ENCODE results near the gene TNN. TPM values are rescaled to one million over a fixed set of nuclear protein-coding genes. Genes with fewer than 3 reads are reported as not detected.

Gene TNN
- total RNA-seq, 1 experiment from 2014 or later = not detected

DNA sequence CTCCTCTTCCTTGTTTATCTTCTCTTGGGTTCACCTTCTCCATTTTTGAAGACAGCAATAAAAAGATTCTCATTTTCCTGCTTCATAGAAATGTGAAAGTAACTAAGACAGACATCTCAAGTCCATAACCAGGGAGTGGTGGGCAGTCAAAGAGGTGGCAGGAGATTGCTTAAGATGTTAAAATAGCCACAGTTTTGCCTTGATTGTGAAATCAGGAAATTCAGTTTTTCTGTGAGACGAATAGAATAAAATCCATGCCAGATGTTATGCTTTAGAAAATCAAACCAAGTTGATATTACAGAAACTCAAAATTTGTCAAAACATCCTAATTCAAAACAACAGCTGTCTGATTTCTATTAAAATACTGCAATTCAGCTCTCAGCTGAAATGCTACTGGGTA, 57.2 kb downstream of the TNN start:
- CTCF ChIA-PET = interaction anchor here (0.7 to 2.5 kb wide), 26 partner anchors 9 to 653 kb away, joined by 3 to 141 read pairs (median 4); partner anchors contain the start of genes CACYBP and MRPS14
- H3K4me3 Mint-ChIP-seq (ENCODE audit: unreplicated experiment) = no peak overlapping the region
- H3K4me1 Mint-ChIP-seq (ENCODE audit: low read depth, unreplicated experiment) = no peaks in the 10 kb centered on the region
- no peaks in the 10 kb centered on the region for H3K27me3 ChIP-seq (replicated peaks; ENCODE audit: control insufficient read depth, insufficient read depth, low read length)
- peaks cover 2% of the 10 kb centered on the region for H3K27me3 Mint-ChIP-seq (ENCODE audit: insufficient read depth, unreplicated experiment)
- no peaks in the 10 kb centered on the region for H3K9me3 Mint-ChIP-seq (ENCODE audit: unreplicated experiment)
- peaks cover 9% of the 10 kb centered on the region for H3K4me1 ChIP-seq
- BruUV-seq (replicated peaks) = no TSS peak
- no peaks in the 10 kb centered on the region for H3K36me3 Mint-ChIP-seq (ENCODE audit: insufficient read depth, unreplicated experiment)
- no peaks in the 10 kb centered on the region for H3K36me3 ChIP-seq (ENCODE audit: control insufficient read depth, insufficient read depth, low read length)
- DNase-seq = no peak
- intact Hi-C loops (cut with micrococcal nuclease; ENCODE audit: unreplicated experiment) = loop anchor here (1.0 kb wide), 3 partner anchors 49 to 355 kb away; no protein-coding TSS in a partner anchor
- no peak overlapping the region for H3K4me3 ChIP-seq (ENCODE audit: low read depth, low read length)
- TF ChIP-seq, protein P1, sequence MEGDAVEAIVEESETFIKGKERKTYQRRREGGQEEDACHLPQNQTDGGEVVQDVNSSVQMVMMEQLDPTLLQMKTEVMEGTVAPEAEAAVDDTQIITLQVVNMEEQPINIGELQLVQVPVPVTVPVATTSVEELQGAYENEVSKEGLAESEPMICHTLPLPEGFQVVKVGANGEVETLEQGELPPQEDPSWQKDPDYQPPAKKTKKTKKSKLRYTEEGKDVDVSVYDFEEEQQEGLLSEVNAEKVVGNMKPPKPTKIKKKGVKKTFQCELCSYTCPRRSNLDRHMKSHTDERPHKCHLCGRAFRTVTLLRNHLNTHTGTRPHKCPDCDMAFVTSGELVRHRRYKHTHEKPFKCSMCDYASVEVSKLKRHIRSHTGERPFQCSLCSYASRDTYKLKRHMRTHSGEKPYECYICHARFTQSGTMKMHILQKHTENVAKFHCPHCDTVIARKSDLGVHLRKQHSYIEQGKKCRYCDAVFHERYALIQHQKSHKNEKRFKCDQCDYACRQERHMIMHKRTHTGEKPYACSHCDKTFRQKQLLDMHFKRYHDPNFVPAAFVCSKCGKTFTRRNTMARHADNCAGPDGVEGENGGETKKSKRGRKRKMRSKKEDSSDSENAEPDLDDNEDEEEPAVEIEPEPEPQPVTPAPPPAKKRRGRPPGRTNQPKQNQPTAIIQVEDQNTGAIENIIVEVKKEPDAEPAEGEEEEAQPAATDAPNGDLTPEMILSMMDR (IDR thresholded peaks at IDR 0.05; ENCODE audit: insufficient read depth in 1 of 2, low read depth in 1 of 2, low read length in 1 of 2, severe bottlenecking in 1 of 2, unreplicated experiment in 1 of 2) = no peak
- no peak overlapping the region for H3K27ac Mint-ChIP-seq (ENCODE audit: unreplicated experiment)
- H3K9me3 ChIP-seq = no peaks in the 10 kb centered on the region
- POLR2A ChIA-PET = interaction anchor here (0.8 to 1.1 kb wide), 4 partner anchors 49 to 125 kb away, joined by 4 to 6 read pairs (median 4); partner anchors contain the start of genes CACYBP and MRPS14

DNA sequence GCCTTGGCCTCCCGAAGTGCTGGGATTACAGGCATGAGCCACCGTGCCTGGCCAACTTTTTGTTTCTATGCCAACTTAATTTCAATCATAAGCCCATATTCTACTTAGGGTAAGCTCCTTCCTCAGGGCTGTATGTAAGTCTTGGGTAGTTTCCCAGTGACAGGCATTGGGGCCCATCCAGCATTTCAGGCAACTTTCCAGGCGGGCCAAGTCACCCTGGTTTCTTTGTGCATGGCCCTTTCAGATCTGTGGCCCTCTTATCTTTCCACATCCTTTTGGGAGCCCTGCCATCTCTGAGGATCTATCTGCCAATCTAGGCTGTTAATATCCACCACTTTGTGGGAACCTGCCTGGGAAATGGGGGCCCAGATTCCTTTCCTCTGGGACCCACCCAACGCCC, 58.7 kb downstream of the TNN start:
- Mint-ChIP-seq H3K4me3 (ENCODE audit: unreplicated experiment) (no peak overlapping the region), H3K9me3 (ENCODE audit: unreplicated experiment) (no peaks in the 10 kb centered on the region), H3K36me3 (ENCODE audit: insufficient read depth, unreplicated experiment) (no peaks in the 10 kb centered on the region), H3K4me1 (ENCODE audit: low read depth, unreplicated experiment) (no peaks in the 10 kb centered on the region), H3K27me3 (ENCODE audit: insufficient read depth, unreplicated experiment) (peaks cover 2% of the 10 kb centered on the region), H3K27ac (ENCODE audit: unreplicated experiment) (no peak overlapping the region)
- Histone ChIP-seq H3K36me3 (ENCODE audit: control insufficient read depth, insufficient read depth, low read length) (no peaks in the 10 kb centered on the region), H3K9me3 (no peaks in the 10 kb centered on the region), H3K4me1 (peaks cover 9% of the 10 kb centered on the region), H3K27me3 (replicated peaks; ENCODE audit: control insufficient read depth, insufficient read depth, low read length) (no peaks in the 10 kb centered on the region), H3K4me3 (ENCODE audit: low read depth, low read length) (no peak overlapping the region)
- no TSS peak for BruUV-seq (replicated peaks)
- CTCF ChIA-PET = interaction anchor here (2.5 kb wide), 1 partner anchor 97 kb away, joined by 141 read pairs; no protein-coding TSS in a partner anchor
- intact Hi-C loops (cut with micrococcal nuclease; ENCODE audit: unreplicated experiment) = no loop called here
- POLR2A ChIA-PET = no interaction called here
- no peak for DNase-seq
- TF ChIP-seq, protein P1 (IDR thresholded peaks at IDR 0.05; ENCODE audit: insufficient read depth in 1 of 2, low read depth in 1 of 2, low read length in 1 of 2, severe bottlenecking in 1 of 2, unreplicated experiment in 1 of 2) = no peak

DNA sequence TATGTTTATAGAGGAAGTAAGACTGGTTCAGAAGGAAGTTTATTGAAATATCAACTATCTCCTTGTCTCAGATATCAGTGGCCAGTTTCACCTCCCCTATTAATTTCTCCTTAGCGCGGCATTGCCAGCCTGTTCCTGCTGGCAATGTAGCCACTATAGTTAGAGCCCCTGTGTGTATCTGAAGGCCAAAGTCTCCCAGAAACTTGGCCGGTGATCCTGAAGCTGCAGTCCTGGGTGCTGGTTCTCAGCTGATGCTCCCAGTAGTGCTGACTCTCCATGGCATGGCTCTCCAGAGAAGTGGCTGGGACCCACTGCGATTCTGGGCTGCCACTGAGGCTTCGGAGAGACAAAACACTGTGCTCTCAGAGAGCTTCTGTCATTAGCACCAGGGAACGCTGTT, 59.9 kb downstream of the TNN start:
- no peaks in the 10 kb centered on the region for H3K36me3 ChIP-seq (ENCODE audit: control insufficient read depth, insufficient read depth, low read length)
- no peak overlapping the region for H3K4me3 Mint-ChIP-seq (ENCODE audit: unreplicated experiment)
- H3K27me3 ChIP-seq (replicated peaks; ENCODE audit: control insufficient read depth, insufficient read depth, low read length) = no peaks in the 10 kb centered on the region
- H3K27me3 Mint-ChIP-seq (ENCODE audit: insufficient read depth, unreplicated experiment) = peaks cover under 1% of the 10 kb centered on the region
- H3K4me1 ChIP-seq = peaks cover 9% of the 10 kb centered on the region
- no peaks in the 10 kb centered on the region for H3K36me3 Mint-ChIP-seq (ENCODE audit: insufficient read depth, unreplicated experiment)
- no peak overlapping the region for H3K4me3 ChIP-seq (ENCODE audit: low read depth, low read length)
- DNase-seq = no peak
- ChIA-PET POLR2A (no interaction called here), CTCF (no interaction called here)
- intact Hi-C loops (cut with micrococcal nuclease; ENCODE audit: unreplicated experiment) = no loop called here
- no peak overlapping the region for H3K27ac Mint-ChIP-seq (ENCODE audit: unreplicated experiment)
- BruUV-seq (replicated peaks) = no TSS peak
- H3K4me1 Mint-ChIP-seq (ENCODE audit: low read depth, unreplicated experiment) = no peaks in the 10 kb centered on the region
- no peaks in the 10 kb centered on the region for H3K9me3 ChIP-seq
- TF ChIP-seq, protein P1 (IDR thresholded peaks at IDR 0.05; ENCODE audit: insufficient read depth in 1 of 2, low read depth in 1 of 2, low read length in 1 of 2, severe bottlenecking in 1 of 2, unreplicated experiment in 1 of 2) = no peak
- no peaks in the 10 kb centered on the region for H3K9me3 Mint-ChIP-seq (ENCODE audit: unreplicated experiment)
